Activated CD8-positive, alpha-beta memory T cell treated with anti-CD3 and anti-CD28 coated beads for 1 hour (primary cell): ENCODE results near the gene AGPS.

Experiments
- DNase-seq, 2 donors: peaks; one replicate each; pipeline ENCODE4 v3.0.0-alpha.2; 2020; ENCODE audit warnings: low read depth in 1 of 2; ENCODE audit errors: extremely low read depth in 1 of 2

Gene AGPS

GRCh38 chr2:177383935-177384334 is 8.6 kb upstream of the AGPS start:
- no peak for DNase-seq

- no peak for DNase-seq
These were observed 7.4 kb upstream of the AGPS start for GRCh38 chr2:177385151-177385550.

GRCh38 chr2:177391822-177392372 is 676 bp upstream of the AGPS start:
- DNase-seq: no peak

GRCh38 chr2:177393203-177393755 is 706 bp downstream of the AGPS start:
- no peak for DNase-seq

- DNase-seq: no peak
These were observed 1.4 kb downstream of the AGPS start for GRCh38 chr2:177393824-177394593.

- DNase-seq: no peak
These were observed 2.0 kb downstream of the AGPS start for GRCh38 chr2:177394594-177394973.

GRCh38 chr2:177395351-177396065 is 2.9 kb downstream of the AGPS start:
- no peak for DNase-seq

- DNase-seq: no peak
These were observed 4.3 kb downstream of the AGPS start for GRCh38 chr2:177396703-177397460.

GRCh38 chr2:177397481-177398289 is 5.1 kb downstream of the AGPS start:
- DNase-seq: no peak

GRCh38 chr2:177398290-177398683 is 5.7 kb downstream of the AGPS start:
- DNase-seq: no peak

GRCh38 chr2:177398791-177399190 is 6.2 kb downstream of the AGPS start:
- DNase-seq: no peak

- no peak for DNase-seq
These were observed 6.8 kb downstream of the AGPS start for GRCh38 chr2:177399376-177399775.

GRCh38 chr2:177400337-177400923 is 7.9 kb downstream of the AGPS start:
- no peak for DNase-seq

- DNase-seq: no peak
These were observed 9.5 kb downstream of the AGPS start for GRCh38 chr2:177402096-177402495.

- DNase-seq: no peak
These were observed 11.3 kb downstream of the AGPS start for GRCh38 chr2:177403838-177404237.

- DNase-seq: no peak
These were observed 11.7 kb downstream of the AGPS start for GRCh38 chr2:177404243-177404642.

- DNase-seq: no peak
These were observed 12.6 kb downstream of the AGPS start for GRCh38 chr2:177405029-177405692.

GRCh38 chr2:177406182-177406581 is 13.6 kb downstream of the AGPS start:
- no peak for DNase-seq

GRCh38 chr2:177407031-177407430 is 14.5 kb downstream of the AGPS start:
- DNase-seq: no peak
